Breast epithelium (tissue), 4 donors: ENCODE results near the gene CDKL1. TPM values are rescaled to one million over a fixed set of nuclear protein-coding genes. Genes with fewer than 3 reads are reported as not detected.
"Not testable (repeated sequence)": the region's sequence is repeated elsewhere in the genome, so short reads cannot be mapped to it uniquely, and the experiment has no call there.

Experiments used
- DNase-seq, 2 donors: peaks; one replicate each; pipeline ENCODE4 v3.0.0-alpha.2; 2019; ENCODE audit warnings: low spot score in 2 of 2
- H3K27ac ChIP-seq, 2 donors: fragments of 200-600 bp; sonication (generic) in 1 of 2; one replicate each; pipeline ENCODE4 v1.5.1; 2016 to 2019; ENCODE audit warnings: mild to moderate bottlenecking in 1 of 2
- H3K27me3 ChIP-seq, 2 donors: fragments of 200-600 bp; sonication (generic) in 1 of 2; one replicate each; pipeline versions ENCODE4 v1.5.1 to v1.6.0; 2017 to 2019; ENCODE audit warnings: control low read depth in 1 of 2, mild to moderate bottlenecking in 1 of 2
- H3K36me3 ChIP-seq: fragments of 200-600 bp; one replicate; pipeline ENCODE4 v1.5.1; 2019
- H3K4me1 ChIP-seq, 2 donors: fragments of 200-600 bp; sonication (generic); one replicate each; pipeline ENCODE4 v1.5.1; 2016 to 2019; ENCODE audit warnings: control low read depth in 1 of 2
- H3K4me3 ChIP-seq, 3 donors: fragments of 200-600 bp; sonication (generic); 1 replicate in 2 of 3; 2 replicates in 1 of 3; pipeline ENCODE4 v1.5.1; 2016 to 2019; ENCODE audit warnings: mild to moderate bottlenecking in 3 of 3, moderate library complexity in 2 of 3
- H3K9me3 ChIP-seq, 2 donors: fragments of 200-600 bp; sonication (generic) in 1 of 2; one replicate each; pipeline ENCODE4 v1.5.1; 2016 to 2019; ENCODE audit warnings: control low read depth in 1 of 2
- CTCF ChIP-seq, 3 donors: fragments of 450-650 bp; IDR thresholded peaks; one replicate each; pipeline ENCODE4 v1.5.1; 2016 to 2017; ENCODE audit warnings: antibody characterized with exemption in 3 of 3, mild to moderate bottlenecking in 3 of 3, moderate library complexity in 3 of 3
- POLR2A ChIP-seq: fragments of 450-650 bp; IDR thresholded peaks from one replicate; pipeline ENCODE4 v1.6.1; 2016; ENCODE audit warnings: antibody characterized with exemption, mild to moderate bottlenecking, moderate library complexity
- POLR2AphosphoS5 ChIP-seq, 3 donors: sonication (generic); formaldehyde crosslinking; IDR thresholded peaks; one replicate each; pipeline ENCODE4 v1.6.1; 2017; ENCODE audit warnings: antibody characterized with exemption in 3 of 3
- intact Hi-C: fragments of 100-400 bp; cut with DNase I; formaldehyde crosslinking; loops from one replicate; pipeline ENCODE4 v1.15.1; 2023; ENCODE audit warnings: low total_unique reads
- total RNA-seq, 3 donors: library from RNA; depleted of rRNA; stranded (reverse); fragments of >200 nt; gene quantifications; one replicate each; pipeline ENCODE4 v1.1.0, GENCODE V29; 2016

Gene CDKL1
- total RNA-seq, 3 donors from 2014 or later = 9.2 to 23.4 (median 10.5) TPM

- Histone ChIP-seq H3K4me1 (no peaks in the 10 kb centered on the region), H3K27me3 (no peaks in the 10 kb centered on the region), H3K36me3 (no peaks in the 10 kb centered on the region), H3K27ac (no peak overlapping the region), H3K4me3 (no peak overlapping the region), H3K9me3 (no peaks in the 10 kb centered on the region)
- TF ChIP-seq CTCF (IDR thresholded peaks at IDR 0.05) = no peak
- no peak for TF ChIP-seq POLR2A
- TF ChIP-seq POLR2AphosphoS5 (IDR thresholded peaks at IDR 0.05) = no peak
- intact Hi-C loops = no loop called here
- DNase-seq = no peak
Measured at GRCh38 chr14:50371546-50371945, 25.1 kb downstream of the CDKL1 start.

- Histone ChIP-seq H3K27me3 (no peaks in the 10 kb centered on the region), H3K27ac (no peak overlapping the region), H3K4me1 (no peaks in the 10 kb centered on the region), H3K36me3 (no peaks in the 10 kb centered on the region), H3K4me3 (no peak overlapping the region), H3K9me3 (no peaks in the 10 kb centered on the region)
- no peak for DNase-seq
- intact Hi-C loops = no loop called here
- TF ChIP-seq POLR2A = no peak
- no peak for TF ChIP-seq CTCF (IDR thresholded peaks at IDR 0.05)
- no peak for TF ChIP-seq POLR2AphosphoS5 (IDR thresholded peaks at IDR 0.05)
Measured at GRCh38 chr14:50366589-50366988, 30.1 kb downstream of the CDKL1 start.

DNA sequence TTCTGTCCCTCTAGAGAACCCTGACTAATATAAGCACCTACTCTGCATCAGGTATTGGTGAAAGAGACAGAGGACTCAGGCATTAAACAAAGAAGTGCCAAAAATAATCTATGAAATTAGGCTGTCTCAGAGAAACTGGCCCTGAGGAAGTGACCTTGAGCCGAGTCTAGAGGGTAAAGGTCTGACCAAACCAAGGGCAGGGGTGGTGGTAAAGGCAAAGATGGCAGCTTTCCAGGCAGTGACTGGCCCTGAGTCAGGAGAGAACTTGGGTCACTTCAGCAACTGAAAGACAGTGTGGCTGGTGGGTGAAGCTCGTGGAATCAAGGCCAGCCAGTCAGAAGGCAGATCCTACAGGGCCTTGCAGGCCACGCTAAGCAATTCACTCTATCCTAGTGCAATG lies 30.6 kb downstream of the CDKL1 start:
- H3K4me3 ChIP-seq = no peak overlapping the region
- no peak for TF ChIP-seq POLR2AphosphoS5 (IDR thresholded peaks at IDR 0.05)
- TF ChIP-seq CTCF (IDR thresholded peaks at IDR 0.05) = no peak
- no peak for TF ChIP-seq POLR2A
- no peaks in the 10 kb centered on the region for H3K36me3 ChIP-seq
- H3K27ac ChIP-seq = no peak overlapping the region
- no peak for DNase-seq
- no peaks in the 10 kb centered on the region for H3K27me3 ChIP-seq
- no peaks in the 10 kb centered on the region for H3K4me1 ChIP-seq
- intact Hi-C loops = no loop called here
- no peaks in the 10 kb centered on the region for H3K9me3 ChIP-seq

DNA sequence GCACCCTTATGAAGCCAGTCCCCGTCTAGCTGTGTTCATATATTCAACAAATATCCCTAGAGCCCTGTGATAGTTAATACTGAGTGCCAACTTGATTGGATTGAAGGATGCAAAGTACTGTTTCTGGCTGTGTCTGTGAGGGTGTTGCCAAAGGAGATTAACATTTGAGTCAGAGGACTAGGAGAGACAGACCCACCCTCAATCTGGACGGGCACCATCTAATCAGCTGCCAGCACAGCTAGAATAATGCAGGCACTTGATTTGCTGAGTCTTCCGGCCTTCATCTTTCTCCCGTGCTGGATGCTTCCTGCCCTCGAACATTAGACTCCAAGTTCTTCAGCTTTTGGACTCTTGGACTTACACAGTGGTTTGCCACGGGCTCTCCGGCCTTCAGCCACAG lies 31.1 kb downstream of the CDKL1 start:
- H3K27me3 ChIP-seq, H3K4me3 ChIP-seq, H3K27ac ChIP-seq, H3K9me3 ChIP-seq, H3K36me3 ChIP-seq, H3K4me1 ChIP-seq, DNase-seq, intact Hi-C loops: not testable (repeated sequence)

DNA sequence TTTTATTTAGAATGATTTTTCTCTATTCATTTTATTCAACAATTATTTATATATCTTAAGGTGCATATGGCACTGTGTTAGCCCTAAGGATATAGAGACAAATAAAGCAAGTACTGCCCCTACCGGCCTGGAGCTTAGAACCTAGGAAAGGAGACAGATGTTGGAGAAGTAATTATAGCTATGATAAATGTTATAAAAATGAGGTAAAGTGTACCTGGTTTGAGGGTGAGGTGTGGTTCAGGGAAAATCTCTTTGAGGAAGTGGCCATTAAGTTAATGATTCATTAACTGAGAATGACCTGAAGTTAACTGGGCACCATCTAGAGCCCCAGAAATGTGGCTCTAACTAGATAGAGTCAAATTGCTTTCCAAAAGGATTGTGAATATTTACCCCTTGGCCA lies 31.9 kb downstream of the CDKL1 start:
- Histone ChIP-seq H3K36me3 (no peaks in the 10 kb centered on the region), H3K27ac (no peak overlapping the region), H3K4me3 (no peak overlapping the region), H3K4me1 (no peaks in the 10 kb centered on the region), H3K9me3 (no peaks in the 10 kb centered on the region), H3K27me3 (no peaks in the 10 kb centered on the region)
- intact Hi-C loops = no loop called here
- TF ChIP-seq POLR2AphosphoS5 (IDR thresholded peaks at IDR 0.05) = no peak
- TF ChIP-seq CTCF (IDR thresholded peaks at IDR 0.05) = no peak
- no peak for TF ChIP-seq POLR2A
- DNase-seq = no peak

- no peak for TF ChIP-seq POLR2A
- TF ChIP-seq POLR2AphosphoS5 (IDR thresholded peaks at IDR 0.05) = peak in 1 of 3 donors; percentile 12
- TF ChIP-seq CTCF (IDR thresholded peaks at IDR 0.05) = no peak
- no peaks in the 10 kb centered on the region for H3K27me3 ChIP-seq
- peak overlapping the region in 1 of 2 donors; percentile 60 for H3K27ac ChIP-seq
- no peaks in the 10 kb centered on the region for H3K4me1 ChIP-seq
- intact Hi-C loops = no loop called here
- no peaks in the 10 kb centered on the region for H3K9me3 ChIP-seq
- H3K4me3 ChIP-seq = peak overlapping the region; percentile 18 to 34 (median 21)
- DNase-seq = no peak
- H3K36me3 ChIP-seq = no peaks in the 10 kb centered on the region
Measured at GRCh38 chr14:50363714-50364111, 33.0 kb downstream of the CDKL1 start.
